ENCODE measurements around the gene CCDC185.
"Not testable (repeated sequence)": the region's sequence is repeated elsewhere in the genome, so short reads cannot be mapped to it uniquely, and the experiment has no call there.

CCDC185 gene

DNA sequence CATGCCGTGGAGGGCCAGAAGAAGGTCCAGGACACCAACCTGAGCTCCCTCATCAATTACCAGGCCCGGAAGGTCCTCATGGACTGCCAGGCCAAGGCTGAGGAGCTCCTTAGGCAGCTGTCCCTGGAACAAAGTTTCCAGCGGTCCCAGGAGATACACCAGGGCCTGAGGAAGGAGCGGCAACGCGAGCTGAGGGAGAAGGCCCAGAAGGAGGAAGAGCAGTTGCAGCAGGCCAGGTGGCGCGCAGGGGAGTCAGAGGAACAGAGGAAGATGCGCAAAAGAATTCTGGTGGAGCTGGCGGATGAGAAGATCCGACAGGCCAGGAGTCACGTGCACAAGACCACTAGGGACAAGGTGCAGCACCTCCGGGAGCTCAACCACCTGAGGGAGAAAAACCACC, 1.5 kb downstream of the CCDC185 start:
- Histone ChIP-seq H3F3A (ENCODE audit: insufficient read depth, low read length) (no peaks in the 10 kb centered on the region), H3K9me3 (ENCODE audit: low read length) (no peaks in the 10 kb centered on the region)

DNA sequence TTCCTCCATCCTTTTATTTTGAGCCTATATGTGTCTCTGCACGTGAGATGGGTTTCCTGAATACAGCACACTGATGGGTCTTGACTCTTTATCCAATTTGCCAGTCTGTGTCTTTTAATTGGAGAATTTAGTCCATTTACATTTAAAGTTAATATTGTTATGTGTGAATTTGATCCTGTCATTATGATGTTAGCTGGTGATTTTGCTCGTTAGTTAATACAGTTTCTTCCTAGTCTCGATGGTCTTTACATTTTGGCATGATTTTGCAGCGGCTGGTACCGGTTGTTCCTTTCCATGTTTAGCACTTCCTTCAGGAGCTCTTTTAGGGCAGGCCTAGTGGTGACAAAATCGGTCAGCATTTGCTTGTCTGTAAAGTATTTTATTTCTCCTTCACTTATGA, 6.2 kb downstream of the CCDC185 start:
- not testable (repeated sequence) for H3K4me2 ChIP-seq (ENCODE audit: low read length); H3K9me2 ChIP-seq (ENCODE audit: low read depth, low read length); H3K27ac ChIP-seq (ENCODE audit: low read depth, low read length, poor library complexity, severe bottlenecking); H3K9ac ChIP-seq (ENCODE audit: low read length); H3K27me3 ChIP-seq (ENCODE audit: insufficient read depth, low read length); H3K36me3 ChIP-seq (ENCODE audit: insufficient read depth, low read length); H4K20me1 ChIP-seq (ENCODE audit: insufficient read depth, low read length); H3K79me2 ChIP-seq (ENCODE audit: insufficient read depth, low read length); H3K9me3 ChIP-seq (ENCODE audit: low read length); H3K4me1 ChIP-seq (ENCODE audit: insufficient read depth, low read length, severe bottlenecking); H3F3A ChIP-seq (ENCODE audit: insufficient read depth, low read length); H3K4me3 ChIP-seq (ENCODE audit: low read depth, low read length, poor library complexity, severe bottlenecking); H2AFZ ChIP-seq (ENCODE audit: low read length)

More for the DNA sequence above, 1.5 kb downstream of the CCDC185 start:
- no peak overlapping the region for H2AFZ ChIP-seq (ENCODE audit: low read length)
- H3K9ac ChIP-seq (ENCODE audit: low read length), result no peak overlapping the region
- no peaks in the 10 kb centered on the region for H3K36me3 ChIP-seq (ENCODE audit: insufficient read depth, low read length)
- H3K4me3 ChIP-seq (ENCODE audit: low read depth, low read length, poor library complexity, severe bottlenecking), result no peak overlapping the region
- no peak overlapping the region for H3K27ac ChIP-seq (ENCODE audit: low read depth, low read length, poor library complexity, severe bottlenecking)
- TF ChIP-seq, protein P1, sequence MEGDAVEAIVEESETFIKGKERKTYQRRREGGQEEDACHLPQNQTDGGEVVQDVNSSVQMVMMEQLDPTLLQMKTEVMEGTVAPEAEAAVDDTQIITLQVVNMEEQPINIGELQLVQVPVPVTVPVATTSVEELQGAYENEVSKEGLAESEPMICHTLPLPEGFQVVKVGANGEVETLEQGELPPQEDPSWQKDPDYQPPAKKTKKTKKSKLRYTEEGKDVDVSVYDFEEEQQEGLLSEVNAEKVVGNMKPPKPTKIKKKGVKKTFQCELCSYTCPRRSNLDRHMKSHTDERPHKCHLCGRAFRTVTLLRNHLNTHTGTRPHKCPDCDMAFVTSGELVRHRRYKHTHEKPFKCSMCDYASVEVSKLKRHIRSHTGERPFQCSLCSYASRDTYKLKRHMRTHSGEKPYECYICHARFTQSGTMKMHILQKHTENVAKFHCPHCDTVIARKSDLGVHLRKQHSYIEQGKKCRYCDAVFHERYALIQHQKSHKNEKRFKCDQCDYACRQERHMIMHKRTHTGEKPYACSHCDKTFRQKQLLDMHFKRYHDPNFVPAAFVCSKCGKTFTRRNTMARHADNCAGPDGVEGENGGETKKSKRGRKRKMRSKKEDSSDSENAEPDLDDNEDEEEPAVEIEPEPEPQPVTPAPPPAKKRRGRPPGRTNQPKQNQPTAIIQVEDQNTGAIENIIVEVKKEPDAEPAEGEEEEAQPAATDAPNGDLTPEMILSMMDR (IDR thresholded peaks at IDR 0.05; ENCODE audit: low read length), result no peak
- no peak for TF ChIP-seq EZH2 (IDR thresholded peaks at IDR 0.05; ENCODE audit: borderline replicate concordance, low read length)
- no peaks in the 10 kb centered on the region for H3K9me2 ChIP-seq (ENCODE audit: low read depth, low read length)
- H3K27me3 ChIP-seq (ENCODE audit: insufficient read depth, low read length), result no peaks in the 10 kb centered on the region
- H3K4me2 ChIP-seq (ENCODE audit: low read length), result no peak overlapping the region
- no peaks in the 10 kb centered on the region for H4K20me1 ChIP-seq (ENCODE audit: insufficient read depth, low read length)
- no peaks in the 10 kb centered on the region for H3K79me2 ChIP-seq (ENCODE audit: insufficient read depth, low read length)
- no peaks in the 10 kb centered on the region for H3K4me1 ChIP-seq (ENCODE audit: insufficient read depth, low read length, severe bottlenecking)

DNA sequence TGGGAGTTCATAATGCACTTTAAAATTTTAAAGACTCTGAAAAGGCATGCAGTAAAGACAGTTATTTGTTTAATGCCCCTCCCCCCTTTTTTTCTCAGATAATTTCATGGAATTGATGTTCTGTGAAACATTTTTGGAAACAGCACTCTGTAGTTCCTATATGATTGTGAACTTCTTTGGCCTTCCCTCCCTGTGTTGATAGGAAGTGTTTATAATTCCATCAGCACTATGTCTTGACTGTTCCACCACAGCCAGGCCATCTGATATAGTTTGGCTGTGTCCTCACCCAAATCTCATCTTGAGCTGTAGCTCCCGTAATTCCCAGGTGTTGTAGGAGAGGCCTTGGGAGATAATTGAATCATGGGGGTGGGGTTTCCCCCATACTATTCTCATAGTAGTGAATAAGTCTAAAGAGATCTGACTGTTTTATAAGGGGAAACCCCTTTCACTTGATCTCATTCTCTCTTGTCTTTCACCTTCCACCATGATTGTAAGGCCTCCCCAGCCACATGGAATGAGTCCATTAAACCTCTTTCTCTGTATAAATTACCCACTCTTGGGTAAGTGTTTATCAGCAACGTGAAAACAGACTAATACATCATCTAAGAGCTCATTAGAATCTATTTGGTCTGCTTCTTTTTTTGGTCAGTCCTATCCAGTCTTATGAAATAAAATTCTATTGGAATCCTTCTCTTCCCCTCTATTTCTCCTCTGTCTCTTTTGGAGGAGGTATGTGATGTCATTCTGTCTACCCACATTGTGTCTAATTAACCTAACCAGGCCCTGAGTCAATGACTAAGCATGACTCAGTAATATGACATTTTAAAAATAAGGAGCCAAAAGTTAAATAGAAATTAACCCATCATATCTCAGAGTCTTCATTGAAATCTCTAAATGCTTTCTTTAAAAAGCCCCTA, 8.9 kb downstream of the CCDC185 start:
- no peak overlapping the region for H3K9ac ChIP-seq (ENCODE audit: low read length)
- H3K4me3 ChIP-seq (ENCODE audit: low read depth, low read length, poor library complexity, severe bottlenecking), result no peak overlapping the region
- H3K79me2 ChIP-seq (ENCODE audit: insufficient read depth, low read length), result no peaks in the 10 kb centered on the region
- H3F3A ChIP-seq (ENCODE audit: insufficient read depth, low read length), result no peaks in the 10 kb centered on the region
- H2AFZ ChIP-seq (ENCODE audit: low read length), result no peak overlapping the region
- H3K9me2 ChIP-seq (ENCODE audit: low read depth, low read length), result no peaks in the 10 kb centered on the region
- no peak overlapping the region for H3K27ac ChIP-seq (ENCODE audit: low read depth, low read length, poor library complexity, severe bottlenecking)
- no peaks in the 10 kb centered on the region for H4K20me1 ChIP-seq (ENCODE audit: insufficient read depth, low read length)
- no peak overlapping the region for H3K4me2 ChIP-seq (ENCODE audit: low read length)
- TF ChIP-seq, protein P1 (IDR thresholded peaks at IDR 0.05; ENCODE audit: low read length), result no peak
- no peak for TF ChIP-seq EZH2 (IDR thresholded peaks at IDR 0.05; ENCODE audit: borderline replicate concordance, low read length)
- no peaks in the 10 kb centered on the region for H3K36me3 ChIP-seq (ENCODE audit: insufficient read depth, low read length)
- H3K27me3 ChIP-seq (ENCODE audit: insufficient read depth, low read length), result no peaks in the 10 kb centered on the region
- H3K9me3 ChIP-seq (ENCODE audit: low read length), result no peaks in the 10 kb centered on the region
- no peaks in the 10 kb centered on the region for H3K4me1 ChIP-seq (ENCODE audit: insufficient read depth, low read length, severe bottlenecking)

DNA sequence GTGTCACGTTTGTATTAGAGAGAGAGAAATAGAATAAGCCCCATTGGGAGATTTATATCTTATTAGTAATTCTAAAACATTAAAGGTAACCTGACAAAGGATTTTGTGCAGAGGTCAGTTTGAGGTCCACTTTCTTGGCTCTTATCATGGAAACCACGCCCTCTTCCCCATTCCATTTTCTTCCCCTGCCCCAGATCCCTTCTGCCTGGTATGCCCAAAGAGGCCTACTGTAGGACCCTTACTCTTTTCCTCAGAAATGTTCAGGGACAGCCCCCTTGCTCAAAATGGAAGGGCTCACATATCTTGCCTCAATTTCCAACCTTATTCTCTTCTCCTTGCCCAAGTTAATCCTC, 9.6 kb downstream of the CCDC185 start:
- Histone ChIP-seq H3K9me3 (ENCODE audit: low read length) (no peaks in the 10 kb centered on the region), H3K4me2 (ENCODE audit: low read length) (no peak overlapping the region), H3K4me1 (ENCODE audit: insufficient read depth, low read length, severe bottlenecking) (no peaks in the 10 kb centered on the region), H3K79me2 (ENCODE audit: insufficient read depth, low read length) (no peaks in the 10 kb centered on the region), H4K20me1 (ENCODE audit: insufficient read depth, low read length) (no peaks in the 10 kb centered on the region), H3K27me3 (ENCODE audit: insufficient read depth, low read length) (no peaks in the 10 kb centered on the region), H3K36me3 (ENCODE audit: insufficient read depth, low read length) (no peaks in the 10 kb centered on the region), H3K9me2 (ENCODE audit: low read depth, low read length) (no peaks in the 10 kb centered on the region), H2AFZ (ENCODE audit: low read length) (no peak overlapping the region), H3K4me3 (ENCODE audit: low read depth, low read length, poor library complexity, severe bottlenecking) (no peak overlapping the region), H3K27ac (ENCODE audit: low read depth, low read length, poor library complexity, severe bottlenecking) (no peak overlapping the region), H3F3A (ENCODE audit: insufficient read depth, low read length) (no peaks in the 10 kb centered on the region), H3K9ac (ENCODE audit: low read length) (no peak overlapping the region)
- no peak for TF ChIP-seq EZH2 (IDR thresholded peaks at IDR 0.05; ENCODE audit: borderline replicate concordance, low read length)
- TF ChIP-seq, protein P1 (IDR thresholded peaks at IDR 0.05; ENCODE audit: low read length), result no peak

All from OCI-LY1 (cell line).